Kidney epithelial cell (primary cell): Measurements from ENCODE around the gene XRCC3. TPM values are rescaled to one million over a fixed set of nuclear protein-coding genes. Genes with fewer than 3 reads are reported as not detected.

Experiments
- DNase-seq: peaks from one replicate; pipeline ENCODE4 v3.0.0-alpha.2; 2010; ENCODE audit warnings: low read depth
- H3K27me3 ChIP-seq: 2 replicates; pipeline ENCODE4 v1.6.0; 2011; ENCODE audit warnings: low read length; ENCODE audit not compliant: control insufficient read depth, insufficient read depth
- H3K36me3 ChIP-seq: 2 replicates; pipeline ENCODE4 v1.5.1; 2011; ENCODE audit warnings: low read length; ENCODE audit not compliant: control insufficient read depth, insufficient read depth
- H3K4me3 ChIP-seq: 2 replicates; pipeline ENCODE4 v1.5.1; 2011; ENCODE audit warnings: low read depth, mild to moderate bottlenecking, control low read depth, low read length
- total RNA-seq: library from RNA; depleted of rRNA; stranded (reverse); fragments of >200 nt; gene quantifications from 2 replicates; pipeline ENCODE4 v1.2.3, GENCODE V29; 2015
- TF ChIP-seq, protein P1 (sequence below): IDR thresholded peaks from 2 replicates; pipeline ENCODE4 v1.5.1; 2011; ENCODE audit warnings: mild to moderate bottlenecking, moderate library complexity, low read length, control low read depth, inconsistent platforms; ENCODE audit not compliant: insufficient read depth, poor library complexity, severe bottlenecking

XRCC3 gene
- total RNA-seq, 1 donor from 2014 or later: 10.4 TPM

DNA sequence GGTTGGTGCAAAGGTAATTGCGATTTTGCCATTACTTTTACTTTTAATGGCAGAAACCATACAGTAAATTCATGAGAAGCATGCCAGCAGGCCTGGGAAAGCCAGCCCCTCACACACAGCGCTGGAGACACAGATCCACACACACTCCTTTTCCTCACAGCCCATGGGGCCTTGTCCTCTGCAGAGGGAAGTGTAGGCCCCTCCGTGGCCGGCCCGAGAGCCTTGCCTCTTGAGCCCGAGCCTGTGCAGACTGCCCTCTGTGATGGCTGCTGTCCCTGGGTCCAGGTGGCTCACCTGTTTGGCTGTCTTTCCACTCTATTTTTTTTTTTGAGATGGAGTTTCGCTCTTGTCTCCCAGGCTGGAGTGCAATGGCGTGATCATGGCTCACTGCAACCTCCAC, 39.3 kb downstream of the XRCC3 start:
- peaks cover 6% of the 10 kb centered on the region for H3K36me3 ChIP-seq
- H3K4me3 ChIP-seq: no peak overlapping the region
- TF ChIP-seq, protein P1, sequence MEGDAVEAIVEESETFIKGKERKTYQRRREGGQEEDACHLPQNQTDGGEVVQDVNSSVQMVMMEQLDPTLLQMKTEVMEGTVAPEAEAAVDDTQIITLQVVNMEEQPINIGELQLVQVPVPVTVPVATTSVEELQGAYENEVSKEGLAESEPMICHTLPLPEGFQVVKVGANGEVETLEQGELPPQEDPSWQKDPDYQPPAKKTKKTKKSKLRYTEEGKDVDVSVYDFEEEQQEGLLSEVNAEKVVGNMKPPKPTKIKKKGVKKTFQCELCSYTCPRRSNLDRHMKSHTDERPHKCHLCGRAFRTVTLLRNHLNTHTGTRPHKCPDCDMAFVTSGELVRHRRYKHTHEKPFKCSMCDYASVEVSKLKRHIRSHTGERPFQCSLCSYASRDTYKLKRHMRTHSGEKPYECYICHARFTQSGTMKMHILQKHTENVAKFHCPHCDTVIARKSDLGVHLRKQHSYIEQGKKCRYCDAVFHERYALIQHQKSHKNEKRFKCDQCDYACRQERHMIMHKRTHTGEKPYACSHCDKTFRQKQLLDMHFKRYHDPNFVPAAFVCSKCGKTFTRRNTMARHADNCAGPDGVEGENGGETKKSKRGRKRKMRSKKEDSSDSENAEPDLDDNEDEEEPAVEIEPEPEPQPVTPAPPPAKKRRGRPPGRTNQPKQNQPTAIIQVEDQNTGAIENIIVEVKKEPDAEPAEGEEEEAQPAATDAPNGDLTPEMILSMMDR: no peak

DNA sequence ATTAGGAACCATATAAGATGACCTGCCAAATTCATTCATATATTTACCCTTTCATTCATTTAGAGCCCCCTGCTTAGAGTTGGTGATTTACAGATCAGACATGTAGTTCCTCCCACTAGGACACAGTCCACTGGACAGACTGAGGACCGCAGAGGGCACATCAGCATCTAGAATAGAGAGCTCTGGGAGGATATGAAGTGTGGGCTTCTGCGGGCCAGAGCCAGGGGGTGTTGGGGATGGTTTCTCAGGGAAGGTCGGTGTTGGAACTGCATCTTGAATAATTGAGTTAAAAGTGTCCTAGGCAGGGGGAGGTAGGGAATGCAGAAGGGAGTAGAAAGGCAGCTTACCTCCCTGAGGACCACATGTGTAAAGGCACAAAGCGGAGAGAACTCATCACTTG, 43.3 kb downstream of the XRCC3 start:
- H3K4me3 ChIP-seq: no peak overlapping the region
- no peaks in the 10 kb centered on the region for H3K27me3 ChIP-seq
- TF ChIP-seq, protein P1: no peak
- DNase-seq: no peak
- H3K36me3 ChIP-seq: peaks cover 6% of the 10 kb centered on the region

More for the DNA sequence above, 39.3 kb downstream of the XRCC3 start:
- no peak for DNase-seq
- no peaks in the 10 kb centered on the region for H3K27me3 ChIP-seq

DNA sequence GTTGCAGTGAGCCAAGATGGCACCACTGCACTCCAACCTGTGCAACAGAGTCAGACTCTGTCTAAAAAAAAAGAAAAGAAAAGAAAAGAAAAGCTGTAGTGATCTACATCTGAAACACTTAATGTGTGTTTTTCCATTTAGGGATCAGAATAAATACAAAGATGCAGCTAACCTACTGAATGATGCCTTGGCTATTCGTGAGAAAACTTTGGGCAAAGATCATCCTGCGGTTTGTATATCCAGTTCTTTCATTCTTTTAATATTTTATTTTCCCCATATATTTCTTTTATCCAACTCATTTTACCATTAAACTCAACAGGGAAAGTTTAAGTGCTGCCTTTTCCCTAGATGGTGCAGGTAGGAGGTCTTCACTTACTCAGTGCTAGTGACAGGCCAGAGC, 45.9 kb downstream of the XRCC3 start:
- TF ChIP-seq, protein P1: no peak
- Histone ChIP-seq H3K4me3 (no peak overlapping the region), H3K36me3 (peaks cover 2% of the 10 kb centered on the region), H3K27me3 (no peaks in the 10 kb centered on the region)
- no peak for DNase-seq

DNA sequence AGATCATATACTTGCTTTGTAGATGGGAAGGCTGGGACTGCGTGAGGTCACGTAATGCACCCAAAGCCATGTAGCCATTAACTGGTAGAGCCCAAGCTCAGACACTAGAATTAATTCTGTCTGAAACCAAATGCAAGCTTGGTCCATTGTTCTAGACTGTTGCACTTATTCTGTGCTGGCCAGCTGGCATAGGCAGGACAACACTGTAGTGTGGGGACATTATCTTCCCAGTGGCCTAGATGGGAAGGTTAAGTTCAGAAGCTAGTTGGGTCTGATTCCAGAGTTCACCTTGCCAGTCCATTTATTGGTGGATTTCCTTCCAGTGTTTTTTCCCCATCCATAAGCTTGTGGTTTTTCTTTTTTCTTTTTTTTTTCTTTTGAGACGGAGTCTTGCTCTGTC, 47.1 kb downstream of the XRCC3 start:
- no peaks in the 10 kb centered on the region for H3K36me3 ChIP-seq
- H3K4me3 ChIP-seq: no peak overlapping the region
- TF ChIP-seq, protein P1: no peak
- H3K27me3 ChIP-seq: no peaks in the 10 kb centered on the region
- no peak for DNase-seq

DNA sequence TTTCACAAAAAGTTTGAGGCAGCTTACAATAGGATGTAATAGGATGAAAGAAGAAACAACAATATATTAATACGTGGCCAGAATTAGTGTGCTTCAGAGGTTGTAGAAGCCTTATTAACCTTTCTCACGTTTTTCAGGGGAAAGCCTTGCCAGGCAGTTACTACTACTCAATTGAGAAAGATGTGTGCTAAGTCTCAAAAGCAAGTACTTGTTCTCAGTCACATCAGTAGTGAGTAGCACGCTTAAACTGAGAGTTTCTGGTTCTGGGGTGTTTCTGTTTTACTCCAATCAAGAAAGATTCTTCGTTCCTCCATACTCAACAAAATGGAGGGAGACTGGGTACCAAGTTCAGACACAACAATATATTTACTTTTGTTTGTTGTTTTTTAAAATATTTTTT, 47.6 kb downstream of the XRCC3 start:
- Histone ChIP-seq H3K4me3 (no peak overlapping the region), H3K27me3 (no peaks in the 10 kb centered on the region), H3K36me3 (no peaks in the 10 kb centered on the region)
- TF ChIP-seq, protein P1: no peak
- DNase-seq: no peak

DNA sequence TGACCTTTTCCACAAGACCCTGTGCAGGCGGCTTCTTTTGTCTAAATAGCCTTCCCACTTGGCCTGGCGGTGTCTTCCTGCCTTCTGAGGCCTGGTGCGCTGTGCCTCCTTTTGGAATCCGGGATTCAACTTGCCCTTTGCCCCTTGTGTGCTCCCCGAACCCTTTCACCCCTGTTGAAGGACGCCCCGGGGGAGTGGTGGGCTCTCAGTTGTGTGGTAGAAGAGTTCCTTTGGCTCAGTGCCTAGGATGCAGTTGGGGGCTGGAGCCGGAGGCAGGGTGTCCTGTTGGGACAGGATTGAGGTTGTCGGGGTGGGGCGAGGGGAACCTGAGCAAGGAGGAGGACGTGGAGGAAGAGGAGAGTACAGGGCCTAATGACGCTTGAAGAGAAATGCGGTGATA, 51.7 kb downstream of the XRCC3 start:
- no peak for DNase-seq
- TF ChIP-seq, protein P1: no peak
- peaks cover 5% of the 10 kb centered on the region for H3K36me3 ChIP-seq
- no peaks in the 10 kb centered on the region for H3K27me3 ChIP-seq
- no peak overlapping the region for H3K4me3 ChIP-seq
